ENCODE results near the gene UGT2A1. TPM values are rescaled to one million over a fixed set of nuclear protein-coding genes. Genes with fewer than 3 reads are reported as not detected.

Gene UGT2A1
- total RNA-seq, 1 experiment from 2014 or later = not detected

DNA sequence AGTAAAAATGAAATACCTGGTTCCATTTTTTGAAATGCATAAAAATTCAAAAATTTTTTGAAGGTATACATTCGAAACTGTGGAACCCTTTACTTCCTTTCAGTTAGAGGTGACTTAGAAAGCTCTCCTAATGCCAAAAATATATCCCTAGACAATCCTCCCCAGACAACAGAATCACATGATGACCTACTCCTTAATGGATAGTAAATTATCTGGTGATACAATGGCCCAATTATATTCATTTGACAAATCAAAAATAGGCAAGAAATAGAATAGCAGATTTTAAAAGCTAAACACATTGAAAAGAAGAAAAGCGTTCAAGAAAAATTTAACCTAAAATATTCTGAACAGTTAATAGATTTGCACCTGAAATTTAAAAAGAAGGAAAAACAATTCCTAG, 10.1 kb downstream of the UGT2A1 start:
- Histone ChIP-seq H3K36me3 (no peaks in the 10 kb centered on the region), H3K4me1 (replicated peaks) (no peaks in the 10 kb centered on the region), H3K27me3 (replicated peaks) (no peaks in the 10 kb centered on the region; the same call in 1 of the 2 replicates), H3K4me3 (no peak overlapping the region), H3K27ac (no peak overlapping the region), H3K9me3 (replicated peaks) (no peaks in the 10 kb centered on the region)
- DNase-seq (ENCODE audit: low read depth in 1 of 2, low spot score in 2 of 2) = no peak

DNA sequence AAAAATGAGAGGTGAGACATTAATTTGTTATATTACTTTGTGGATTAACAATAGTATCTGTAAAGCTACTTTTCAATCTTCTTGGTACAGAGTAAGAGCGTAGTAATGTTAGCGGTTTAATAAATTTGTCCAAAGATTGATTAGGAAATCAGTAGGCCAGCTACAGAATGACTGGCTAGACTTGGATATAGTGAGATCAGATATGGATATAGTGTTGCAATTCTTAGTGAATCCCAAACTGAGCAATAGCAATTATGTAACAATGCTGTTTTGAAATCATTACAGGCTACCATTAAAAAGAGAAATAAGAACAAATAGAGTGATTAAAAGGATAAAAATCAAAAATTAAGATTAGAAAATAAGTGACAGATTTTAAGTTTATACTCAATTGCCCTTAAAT, 12.8 kb downstream of the UGT2A1 start:
- H3K4me1 ChIP-seq (replicated peaks) = no peaks in the 10 kb centered on the region
- no peaks in the 10 kb centered on the region; the same call in 1 of the 2 replicates for H3K27me3 ChIP-seq (replicated peaks)
- H3K27ac ChIP-seq = no peak overlapping the region
- no peaks in the 10 kb centered on the region for H3K36me3 ChIP-seq
- H3K9me3 ChIP-seq (replicated peaks) = no peaks in the 10 kb centered on the region
- DNase-seq (ENCODE audit: low read depth in 1 of 2, low spot score in 2 of 2) = no peak
- no peak overlapping the region for H3K4me3 ChIP-seq

DNA sequence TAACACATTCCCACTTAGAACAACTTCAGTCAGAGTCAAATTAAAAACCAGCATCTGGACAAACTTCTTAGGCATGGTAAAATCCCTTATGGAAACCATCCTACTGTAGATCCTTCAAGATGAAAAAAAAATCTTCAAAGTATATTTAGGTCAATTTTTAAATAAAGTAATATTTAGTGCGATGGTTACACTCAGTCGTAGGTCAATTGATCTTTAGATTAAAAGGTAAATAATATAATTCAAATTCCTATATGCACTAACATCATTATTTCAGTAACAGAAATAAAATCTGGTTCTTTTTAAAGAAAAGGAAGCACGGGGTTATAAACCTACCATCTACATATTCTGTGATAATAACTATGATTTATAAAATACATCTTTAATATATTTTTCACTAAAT, 13.5 kb downstream of the UGT2A1 start, which contains the start of gene UGT2A2:
UGT2A2 (minus strand) TSS at position 101 of the 400 bp plus-strand sequence; CDS start at position 99, 2 bp downstream.
- H3K36me3 ChIP-seq = no peaks in the 10 kb centered on the region
- no peaks in the 10 kb centered on the region for H3K4me1 ChIP-seq (replicated peaks)
- H3K27me3 ChIP-seq (replicated peaks) = no peaks in the 10 kb centered on the region
- DNase-seq (ENCODE audit: low read depth in 1 of 2, low spot score in 2 of 2) = no peak
- no peak within 1 kb of the TSS for H3K27ac ChIP-seq
- H3K9me3 ChIP-seq (replicated peaks) = no peaks in the 10 kb centered on the region
- no peak within 1 kb of the TSS for H3K4me3 ChIP-seq

DNA sequence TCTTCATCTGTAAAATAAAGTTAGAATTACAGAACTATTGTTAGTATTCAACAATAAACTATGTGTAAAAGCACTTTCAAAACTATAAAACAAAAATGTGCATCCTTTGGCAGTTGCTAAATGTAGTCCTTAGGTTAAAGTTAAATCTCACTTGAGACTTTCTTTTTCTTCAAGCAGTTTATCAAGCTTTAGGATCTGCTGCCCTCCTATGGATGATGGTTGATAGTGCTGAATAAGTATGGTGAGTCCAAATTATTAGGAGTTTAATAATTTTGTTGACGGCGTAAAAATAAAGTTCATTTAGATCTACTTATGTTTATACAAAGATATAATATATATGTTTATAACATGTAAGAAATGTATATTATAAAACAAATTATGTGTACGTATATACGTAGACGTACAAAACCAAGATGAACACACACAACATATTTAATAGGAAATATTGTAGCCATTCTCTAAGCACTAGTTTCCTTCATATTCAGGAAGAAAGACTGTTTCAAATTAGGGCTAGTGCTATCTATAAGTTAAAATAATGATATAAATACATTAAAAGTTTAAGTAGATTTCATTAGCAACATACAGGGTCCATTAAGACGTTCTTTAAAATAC, 35.9 kb downstream of the UGT2A1 start:
- no peak overlapping the region for H3K4me3 ChIP-seq
- H3K4me1 ChIP-seq (replicated peaks) = no peaks in the 10 kb centered on the region
- H3K36me3 ChIP-seq = no peaks in the 10 kb centered on the region

DNA sequence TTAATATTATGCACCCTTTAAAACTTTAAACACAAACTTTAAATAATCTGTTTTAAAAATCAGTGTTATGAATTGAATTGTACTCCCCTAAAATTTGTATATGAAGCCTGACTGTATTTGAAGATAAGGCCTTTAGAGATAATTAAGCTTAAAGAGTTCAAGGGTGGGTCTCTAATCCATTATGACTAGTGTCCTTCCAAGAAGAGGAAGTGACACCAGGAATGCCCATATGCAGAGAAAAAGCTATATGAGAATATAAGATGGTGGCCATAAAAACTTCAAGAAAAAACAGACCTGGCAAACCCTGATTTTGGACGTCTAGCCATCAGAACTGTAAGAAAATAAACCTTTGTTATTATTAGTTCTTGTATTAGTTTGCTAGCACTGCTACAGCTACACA, 42.6 kb downstream of the UGT2A1 start:
- no peaks in the 10 kb centered on the region for H3K9me3 ChIP-seq (replicated peaks)
- no peaks in the 10 kb centered on the region for H3K36me3 ChIP-seq
- H3K4me1 ChIP-seq (replicated peaks) = no peaks in the 10 kb centered on the region
- no peak for DNase-seq (ENCODE audit: low read depth in 1 of 2, low spot score in 2 of 2)
- H3K27me3 ChIP-seq (replicated peaks) = no peaks in the 10 kb centered on the region; the same call in 1 of the 2 replicates
- no peak overlapping the region for H3K4me3 ChIP-seq
- no peak overlapping the region for H3K27ac ChIP-seq

More for the DNA sequence above, 35.9 kb downstream of the UGT2A1 start:
- Histone ChIP-seq H3K27me3 (replicated peaks) (peaks cover 2% of the 10 kb centered on the region; the same call in 1 of the 2 replicates), H3K9me3 (replicated peaks) (no peaks in the 10 kb centered on the region), H3K27ac (no peak overlapping the region)
- peak in 1 of 2 experiments; percentile 20 for DNase-seq (ENCODE audit: low read depth in 1 of 2, low spot score in 2 of 2)

DNA sequence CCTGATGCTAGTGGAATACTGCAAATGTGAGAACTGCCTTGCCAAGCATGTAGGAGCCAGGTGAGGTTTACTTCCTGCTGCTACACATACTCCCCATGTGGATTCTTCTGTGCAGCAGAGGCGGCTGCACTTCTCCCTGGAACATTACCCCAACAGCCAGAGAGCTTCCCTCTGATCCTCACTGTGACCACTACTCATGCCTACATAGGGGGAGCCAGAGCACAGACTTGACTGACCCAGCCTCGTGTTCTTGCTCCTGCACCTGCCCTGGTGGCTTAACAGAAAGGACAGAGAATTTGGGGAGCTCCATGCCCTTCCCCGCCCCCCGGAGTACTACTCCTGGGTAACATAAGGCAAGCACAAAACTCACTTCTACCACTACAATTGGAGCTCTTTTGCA, 52.0 kb downstream of the UGT2A1 start:
- DNase-seq (ENCODE audit: low read depth in 1 of 2, low spot score in 2 of 2) = no peak
- H3K4me1 ChIP-seq (replicated peaks) = no peaks in the 10 kb centered on the region

DNA sequence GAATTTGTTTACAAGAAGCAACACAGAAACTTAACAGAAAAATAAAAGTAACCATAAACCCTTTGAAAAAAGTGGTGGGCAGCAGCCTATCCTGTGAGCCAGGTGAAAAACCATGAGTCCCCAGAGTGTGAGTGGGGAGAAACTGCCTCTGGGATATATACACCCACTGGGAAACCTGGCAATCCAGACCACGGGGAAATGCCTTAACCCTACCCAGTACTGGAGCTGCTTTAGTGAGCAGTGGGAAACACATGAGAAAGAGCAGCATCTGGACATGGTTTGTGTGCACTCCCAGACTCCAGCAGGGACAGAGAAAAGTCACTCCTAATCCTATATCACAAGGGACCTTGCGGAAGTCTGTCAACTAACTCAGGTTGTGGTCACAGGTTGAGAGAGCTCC, 53.0 kb downstream of the UGT2A1 start:
- no peaks in the 10 kb centered on the region for H3K9me3 ChIP-seq (replicated peaks)
- no peak for DNase-seq (ENCODE audit: low read depth in 1 of 2, low spot score in 2 of 2)
- H3K4me3 ChIP-seq = no peak overlapping the region
- no peak overlapping the region for H3K27ac ChIP-seq
- H3K4me1 ChIP-seq (replicated peaks) = no peaks in the 10 kb centered on the region
- H3K27me3 ChIP-seq (replicated peaks) = no peaks in the 10 kb centered on the region
- no peaks in the 10 kb centered on the region for H3K36me3 ChIP-seq

More for the DNA sequence above, 52.0 kb downstream of the UGT2A1 start:
- Histone ChIP-seq H3K27ac (no peak overlapping the region), H3K9me3 (replicated peaks) (no peaks in the 10 kb centered on the region), H3K27me3 (replicated peaks) (no peaks in the 10 kb centered on the region), H3K36me3 (no peaks in the 10 kb centered on the region), H3K4me3 (no peak overlapping the region)

DNA sequence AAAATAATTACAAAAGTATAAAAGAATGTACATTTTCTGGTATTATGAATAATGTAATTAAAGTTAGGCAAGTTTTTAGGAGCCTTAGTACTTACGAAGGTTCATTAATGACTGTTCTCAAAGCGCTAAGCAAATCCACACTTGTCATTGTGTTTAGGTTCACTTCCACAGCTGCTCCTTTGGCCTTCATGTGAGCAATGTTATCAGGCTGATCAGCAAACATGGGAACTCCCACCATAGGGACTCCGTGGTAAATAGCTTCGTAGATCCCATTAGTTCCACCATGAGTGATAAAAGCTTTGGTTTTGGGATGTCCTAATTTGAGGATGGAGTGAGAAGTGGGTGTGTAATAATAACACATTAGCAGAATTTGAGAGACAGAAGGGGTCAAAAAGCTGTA, 58.7 kb downstream of the UGT2A1 start:
- no peak for DNase-seq (ENCODE audit: low read depth in 1 of 2, low spot score in 2 of 2)
- H3K36me3 ChIP-seq = no peaks in the 10 kb centered on the region
- no peaks in the 10 kb centered on the region for H3K4me1 ChIP-seq (replicated peaks)

DNA sequence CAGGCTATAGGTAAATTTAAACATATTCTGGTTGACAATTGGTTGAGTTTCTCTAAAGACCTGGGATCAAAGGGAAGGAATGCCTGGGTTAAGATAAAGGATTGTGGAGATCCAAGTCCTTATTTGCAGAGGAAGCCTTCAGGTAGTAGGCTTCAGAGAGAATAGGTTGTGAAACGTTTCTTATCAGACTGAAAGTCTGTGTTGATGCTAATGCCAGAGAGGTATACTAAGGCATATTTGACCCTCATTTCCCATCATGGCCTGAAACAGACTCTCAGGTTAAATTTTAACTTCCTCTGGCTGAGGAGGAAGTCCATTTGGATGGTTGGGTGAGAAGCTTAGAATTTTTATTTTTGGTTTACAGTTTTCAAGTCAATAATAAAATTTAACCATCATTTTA, 61.7 kb downstream of the UGT2A1 start:
- Histone ChIP-seq H3K36me3 (no peaks in the 10 kb centered on the region), H3K9me3 (replicated peaks) (no peaks in the 10 kb centered on the region), H3K4me3 (no peak overlapping the region), H3K4me1 (replicated peaks) (no peaks in the 10 kb centered on the region), H3K27me3 (replicated peaks) (no peaks in the 10 kb centered on the region), H3K27ac (no peak overlapping the region)
- no peak for DNase-seq (ENCODE audit: low read depth in 1 of 2, low spot score in 2 of 2)

More for the DNA sequence above, 58.7 kb downstream of the UGT2A1 start:
- Histone ChIP-seq H3K4me3 (no peak overlapping the region), H3K27ac (no peak overlapping the region), H3K9me3 (replicated peaks) (no peaks in the 10 kb centered on the region), H3K27me3 (replicated peaks) (no peaks in the 10 kb centered on the region)

DNA sequence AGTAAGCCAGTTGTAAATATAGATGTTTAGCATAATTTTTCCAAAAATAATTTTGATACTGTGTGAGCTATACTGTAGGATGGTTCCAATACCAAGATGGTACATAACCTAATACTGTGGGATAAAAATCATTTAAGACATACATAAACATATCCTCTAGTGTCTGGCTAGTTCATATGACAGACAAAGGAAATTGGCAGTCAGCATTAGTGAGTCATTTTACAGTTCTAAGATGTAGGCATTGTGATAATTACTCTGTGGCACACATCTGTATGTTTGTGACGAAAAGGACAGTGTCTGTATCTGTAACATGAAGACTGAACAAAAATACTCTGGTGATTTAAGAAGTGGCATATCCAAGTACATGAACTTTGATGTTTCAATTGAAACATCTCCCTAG, 63.2 kb downstream of the UGT2A1 start:
- no peaks in the 10 kb centered on the region for H3K36me3 ChIP-seq
- H3K27ac ChIP-seq = no peak overlapping the region
- no peak for DNase-seq (ENCODE audit: low read depth in 1 of 2, low spot score in 2 of 2)
- no peaks in the 10 kb centered on the region for H3K4me1 ChIP-seq (replicated peaks)
- no peaks in the 10 kb centered on the region for H3K9me3 ChIP-seq (replicated peaks)
- no peaks in the 10 kb centered on the region for H3K27me3 ChIP-seq (replicated peaks)
- no peak overlapping the region for H3K4me3 ChIP-seq

DNA sequence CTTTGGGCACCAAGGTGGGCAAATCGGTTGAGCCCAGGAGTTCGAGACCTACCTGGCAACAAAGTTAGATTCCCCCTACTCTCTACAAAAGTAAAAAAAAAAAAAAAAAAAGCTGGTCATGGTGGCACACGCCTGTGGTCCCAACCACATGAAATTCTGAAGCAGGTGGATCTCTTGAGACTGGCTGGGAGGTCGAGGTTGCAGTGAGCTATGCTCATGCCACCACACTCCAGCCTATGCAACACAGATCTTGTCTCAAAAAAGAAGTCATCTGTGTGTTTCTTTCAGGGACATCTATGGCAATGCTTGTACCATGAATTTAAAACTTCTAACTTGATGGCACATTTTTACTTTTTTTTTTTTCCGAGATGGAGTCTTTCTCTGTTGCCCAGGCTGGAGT, 68.9 kb downstream of the UGT2A1 start:
- no peak for DNase-seq (ENCODE audit: low read depth in 1 of 2, low spot score in 2 of 2)

DNA sequence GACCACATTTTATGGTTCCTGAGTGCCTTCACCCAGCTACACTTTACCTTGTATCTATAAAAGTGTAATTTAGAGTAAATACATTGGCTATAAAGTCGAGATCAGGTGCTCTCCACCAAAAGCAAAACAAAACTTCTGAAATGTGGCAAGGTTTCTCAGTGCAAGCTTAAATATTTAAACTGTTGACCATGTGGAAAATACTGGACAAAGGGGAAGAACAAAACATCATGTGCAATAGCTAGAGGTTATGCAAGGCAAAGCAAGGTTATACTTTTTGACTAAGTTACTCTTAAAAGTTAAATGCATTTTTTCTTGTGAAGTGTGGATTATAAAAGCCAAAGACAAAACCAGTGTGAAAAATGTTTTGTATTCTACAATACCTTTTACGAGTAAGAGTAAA, 69.5 kb downstream of the UGT2A1 start:
- Histone ChIP-seq H3K4me3 (no peak overlapping the region), H3K27ac (no peak overlapping the region), H3K9me3 (replicated peaks) (no peaks in the 10 kb centered on the region), H3K4me1 (replicated peaks) (no peaks in the 10 kb centered on the region), H3K27me3 (replicated peaks) (no peaks in the 10 kb centered on the region), H3K36me3 (no peaks in the 10 kb centered on the region)
- no peak for DNase-seq (ENCODE audit: low read depth in 1 of 2, low spot score in 2 of 2)

More for the DNA sequence above, 68.9 kb downstream of the UGT2A1 start:
- no peak overlapping the region for H3K4me3 ChIP-seq
- H3K9me3 ChIP-seq (replicated peaks) = no peaks in the 10 kb centered on the region
- no peaks in the 10 kb centered on the region for H3K36me3 ChIP-seq
- H3K4me1 ChIP-seq (replicated peaks) = no peaks in the 10 kb centered on the region
- H3K27ac ChIP-seq = no peak overlapping the region
- H3K27me3 ChIP-seq (replicated peaks) = no peaks in the 10 kb centered on the region

DNA sequence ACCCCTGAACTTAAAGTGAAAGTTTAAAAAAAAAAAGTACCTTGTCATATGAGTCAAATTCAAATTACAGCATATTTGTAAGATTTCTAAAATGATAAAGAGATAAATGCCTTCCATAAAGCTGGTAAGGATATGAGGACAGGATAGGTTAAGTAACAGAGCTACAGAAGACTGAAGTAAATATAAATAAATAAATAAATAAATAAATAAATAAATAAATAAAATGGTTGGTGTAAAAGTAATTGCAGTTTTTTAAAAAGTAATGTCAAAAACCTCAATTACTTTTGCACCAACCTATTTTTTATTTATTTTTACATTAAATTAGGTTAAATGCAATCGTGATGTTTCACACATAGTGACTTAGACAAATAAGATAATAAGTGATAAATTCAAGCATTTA, 75.8 kb downstream of the UGT2A1 start:
- no peaks in the 10 kb centered on the region for H3K9me3 ChIP-seq (replicated peaks)

DNA sequence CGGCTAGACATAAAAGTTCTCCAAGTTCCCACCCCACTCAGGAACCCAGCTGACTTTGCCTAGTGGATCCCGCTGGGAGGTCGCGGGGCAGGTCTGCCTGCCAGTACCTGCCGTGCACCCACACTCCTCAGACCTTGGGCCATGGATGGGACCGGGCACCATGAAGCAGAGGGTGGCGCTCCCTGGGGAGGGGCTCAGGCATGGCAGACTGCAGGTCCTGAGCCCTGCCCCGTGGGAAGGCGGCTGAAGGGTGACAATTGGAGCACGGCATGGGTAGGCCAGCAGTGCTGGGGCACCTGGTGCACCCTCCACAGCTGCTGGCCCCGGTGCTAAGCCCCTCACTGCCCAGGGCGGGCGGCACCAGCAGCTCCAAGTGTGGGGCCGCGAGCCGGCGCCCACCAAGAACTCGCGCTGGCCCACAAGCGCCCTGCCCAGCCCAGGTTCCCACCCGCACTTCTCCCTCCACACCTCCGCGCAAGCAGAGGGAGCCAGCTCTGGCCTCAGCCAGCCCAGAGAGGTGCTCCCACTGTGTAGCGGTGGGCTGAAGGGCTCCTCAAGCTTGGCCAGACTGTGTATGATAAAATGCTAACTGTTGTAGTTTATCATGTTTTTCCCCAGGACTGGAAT, 76.7 kb downstream of the UGT2A1 start:
- Histone ChIP-seq H3K27me3 (replicated peaks) (peaks cover 8% of the 10 kb centered on the region), H3K27ac (no peak overlapping the region), H3K36me3 (no peaks in the 10 kb centered on the region), H3K4me1 (replicated peaks) (no peaks in the 10 kb centered on the region), H3K9me3 (replicated peaks) (no peaks in the 10 kb centered on the region), H3K4me3 (no peak overlapping the region)
- DNase-seq (ENCODE audit: low read depth in 1 of 2, low spot score in 2 of 2) = no peak

More for the DNA sequence above, 75.8 kb downstream of the UGT2A1 start:
- no peak for DNase-seq (ENCODE audit: low read depth in 1 of 2, low spot score in 2 of 2)
- Histone ChIP-seq H3K27ac (no peak overlapping the region), H3K27me3 (replicated peaks) (peaks cover 8% of the 10 kb centered on the region), H3K4me3 (no peak overlapping the region), H3K36me3 (no peaks in the 10 kb centered on the region), H3K4me1 (replicated peaks) (no peaks in the 10 kb centered on the region)

All from SJSA1 (cell line).